AG04449 (cell line): Measurements from ENCODE around the gene PEX7.
"Not testable (repeated sequence)": the region's sequence is repeated elsewhere in the genome, so short reads cannot be mapped to it uniquely, and the experiment has no call there.

Source experiments
- CTCF ChIA-PET: fragments of 350-600 bp; formaldehyde crosslinking; extraction: SDS; loops from one replicate; lab custom pipeline; 2021; ENCODE audit warnings: antibody characterized with exemption; lab: Yijun Ruan, JAX
- POLR2A ChIA-PET: fragments of 400-600, 350-600 bp; formaldehyde crosslinking; extraction: SDS; loops from one replicate; lab custom pipeline; 2020; ENCODE audit warnings: antibody characterized with exemption, inconsistent platforms; lab: Yijun Ruan, JAX
- DNase-seq: peaks from one replicate; pipeline ENCODE4 v3.0.0-alpha.2; 2010; ENCODE audit warnings: low read depth, low spot score
- H3K4me3 ChIP-seq: 2 replicates; pipeline ENCODE4 v1.5.1; 2011; ENCODE audit warnings: low read depth, mild to moderate bottlenecking, control low read depth, low read length
- TF ChIP-seq, protein P1 (sequence below): IDR thresholded peaks from one replicate; pipeline ENCODE4 v1.5.1; 2011; ENCODE audit warnings: mild to moderate bottlenecking, moderate library complexity, low read length, control low read depth, inconsistent platforms; ENCODE audit not compliant: insufficient read depth; ENCODE audit errors: missing control alignments

PEX7 gene

DNA sequence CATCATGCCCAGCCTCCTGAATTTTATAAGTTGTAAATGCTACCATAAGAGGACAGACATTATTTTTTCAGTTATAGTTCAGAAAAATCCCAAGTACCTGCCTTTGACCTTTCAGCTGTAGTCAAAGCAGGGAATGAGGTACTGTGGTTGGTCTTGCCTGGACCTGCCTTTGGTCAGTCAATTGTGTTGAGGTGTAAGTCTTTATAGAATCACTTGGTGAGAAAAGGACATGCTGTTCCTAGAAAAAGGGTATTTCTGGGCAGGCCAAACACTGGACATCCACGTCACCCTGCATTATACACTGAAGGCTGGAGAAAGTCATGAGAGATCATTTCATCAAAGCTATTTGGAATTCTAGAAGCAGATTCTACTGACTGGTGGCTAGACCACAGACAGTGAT, 40.3 kb downstream of the PEX7 start:
- ChIA-PET CTCF (interaction anchor here (1.3 kb wide), 1 partner anchor 17 kb away, joined by 6 read pairs; no protein-coding TSS in a partner anchor), POLR2A (no interaction called here)
- no peak for DNase-seq
- no peak overlapping the region for H3K4me3 ChIP-seq
- TF ChIP-seq, protein P1, sequence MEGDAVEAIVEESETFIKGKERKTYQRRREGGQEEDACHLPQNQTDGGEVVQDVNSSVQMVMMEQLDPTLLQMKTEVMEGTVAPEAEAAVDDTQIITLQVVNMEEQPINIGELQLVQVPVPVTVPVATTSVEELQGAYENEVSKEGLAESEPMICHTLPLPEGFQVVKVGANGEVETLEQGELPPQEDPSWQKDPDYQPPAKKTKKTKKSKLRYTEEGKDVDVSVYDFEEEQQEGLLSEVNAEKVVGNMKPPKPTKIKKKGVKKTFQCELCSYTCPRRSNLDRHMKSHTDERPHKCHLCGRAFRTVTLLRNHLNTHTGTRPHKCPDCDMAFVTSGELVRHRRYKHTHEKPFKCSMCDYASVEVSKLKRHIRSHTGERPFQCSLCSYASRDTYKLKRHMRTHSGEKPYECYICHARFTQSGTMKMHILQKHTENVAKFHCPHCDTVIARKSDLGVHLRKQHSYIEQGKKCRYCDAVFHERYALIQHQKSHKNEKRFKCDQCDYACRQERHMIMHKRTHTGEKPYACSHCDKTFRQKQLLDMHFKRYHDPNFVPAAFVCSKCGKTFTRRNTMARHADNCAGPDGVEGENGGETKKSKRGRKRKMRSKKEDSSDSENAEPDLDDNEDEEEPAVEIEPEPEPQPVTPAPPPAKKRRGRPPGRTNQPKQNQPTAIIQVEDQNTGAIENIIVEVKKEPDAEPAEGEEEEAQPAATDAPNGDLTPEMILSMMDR, result no peak

DNA sequence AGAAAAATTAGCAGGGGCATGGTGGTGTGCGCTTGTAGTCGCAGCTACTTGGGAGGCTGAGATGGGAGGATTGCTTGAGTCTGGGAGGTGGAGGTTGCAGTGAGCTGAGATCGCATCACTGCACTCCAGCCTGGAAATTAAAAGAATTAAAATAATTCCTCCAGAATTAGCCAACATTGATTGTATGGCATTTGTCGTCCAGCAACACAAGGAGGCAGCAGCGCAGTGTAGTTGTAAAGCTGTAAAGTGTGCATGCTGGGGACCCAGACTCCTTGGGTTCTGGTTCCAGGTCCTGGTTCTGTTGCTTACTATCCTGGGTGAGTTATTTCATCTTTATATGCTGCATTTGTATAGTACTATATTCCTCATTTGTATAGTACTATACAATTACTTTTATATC, 41.4 kb downstream of the PEX7 start:
- POLR2A ChIA-PET, result no interaction called here
- CTCF ChIA-PET, result interaction anchor here (1.3 kb wide), 1 partner anchor 18 kb away, joined by 6 read pairs; no protein-coding TSS in a partner anchor
- TF ChIP-seq, protein P1, result no peak
- DNase-seq, result no peak
- no peak overlapping the region for H3K4me3 ChIP-seq

GRCh38 chr6:136864676-136865075, 42.3 kb downstream of the PEX7 start:
- ChIA-PET POLR2A (no interaction called here), CTCF (interaction anchor here (0.8 kb wide), 1 partner anchor 26 kb away, joined by 3 read pairs; no protein-coding TSS in a partner anchor)
- DNase-seq, result no peak
- no peak overlapping the region for H3K4me3 ChIP-seq
- TF ChIP-seq, protein P1, result no peak

DNA sequence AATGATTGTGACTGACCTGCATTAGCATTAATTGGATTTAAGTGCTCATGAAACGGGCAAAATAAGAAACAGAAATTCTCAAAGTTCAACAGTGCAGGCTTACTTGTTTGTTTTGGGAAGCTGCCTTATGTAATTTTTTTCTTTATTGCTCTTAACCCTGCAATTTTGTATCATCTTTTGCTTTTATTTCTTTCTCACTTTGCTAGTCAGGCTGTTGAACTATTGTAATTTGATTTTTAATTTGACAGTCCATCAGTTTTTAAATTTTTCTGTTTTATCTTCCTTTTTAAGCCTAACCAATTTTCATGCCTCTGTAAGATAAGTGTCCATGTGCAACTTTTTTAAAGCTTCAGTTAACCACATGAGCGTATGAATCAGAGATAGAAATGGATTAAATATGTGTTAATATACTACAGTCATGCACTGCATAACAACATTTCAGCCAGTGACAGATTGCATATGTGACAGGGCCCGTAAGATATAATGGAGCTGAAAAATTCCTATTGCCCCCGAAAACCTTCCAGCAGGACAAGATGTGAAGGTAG, 44.6 kb downstream of the PEX7 start:
- POLR2A ChIA-PET, result interaction anchor here (0.6 to 0.7 kb wide), 2 partner anchors 29 to 578 kb away, joined by 3 read pairs; no protein-coding TSS in a partner anchor
- CTCF ChIA-PET, result interaction anchor here (0.8 to 2.1 kb wide), 3 partner anchors 19 to 147 kb away, joined by 3 to 7 read pairs (median 3); no protein-coding TSS in a partner anchor

DNA sequence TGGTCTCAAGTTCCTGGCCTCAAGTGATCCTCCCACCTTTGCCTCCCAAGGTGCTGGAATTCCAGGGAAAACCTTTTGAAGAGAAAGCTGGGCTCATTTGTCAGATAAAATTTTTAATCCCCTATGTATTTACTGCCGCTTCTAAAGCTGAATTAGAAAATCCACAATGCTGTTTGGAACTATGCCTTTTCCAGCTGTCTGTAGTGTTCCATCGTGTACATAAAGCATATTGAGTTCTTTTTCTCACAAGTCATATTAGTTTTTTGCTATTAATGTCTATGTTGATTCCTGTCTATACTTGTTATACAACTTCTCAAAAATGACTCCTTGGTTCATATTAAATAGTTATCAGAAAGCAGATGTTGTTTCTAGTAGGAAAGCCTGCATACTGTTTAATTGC, 47.1 kb downstream of the PEX7 start:
- TF ChIP-seq, protein P1, result no peak
- no peak for DNase-seq
- H3K4me3 ChIP-seq, result no peak overlapping the region
- ChIA-PET POLR2A (no interaction called here), CTCF (no interaction called here)

More for the DNA sequence above, 44.6 kb downstream of the PEX7 start:
- DNase-seq, result peak; percentile 5
- H3K4me3 ChIP-seq, result no peak overlapping the region
- TF ChIP-seq, protein P1, result no peak

DNA sequence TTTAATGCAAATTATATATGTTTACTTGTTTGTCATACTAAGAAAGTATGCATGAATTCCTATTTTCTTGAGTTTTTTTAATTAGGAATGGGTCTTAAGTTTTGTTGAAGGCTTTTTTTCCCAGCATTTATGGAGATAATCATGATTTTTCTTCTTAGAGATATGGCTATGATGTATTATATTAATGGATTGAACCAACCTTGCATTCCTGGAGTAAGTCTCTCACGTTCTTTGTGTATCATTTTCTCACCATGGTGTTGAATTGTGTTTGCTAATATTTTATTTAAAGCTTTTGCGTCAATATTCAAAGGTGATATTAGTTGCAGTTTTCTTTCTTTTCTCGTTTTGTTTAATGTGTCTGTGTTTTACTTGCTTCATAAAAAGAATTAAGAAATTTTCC, 51.4 kb downstream of the PEX7 start:
- TF ChIP-seq, protein P1, result no peak
- ChIA-PET CTCF (no interaction called here), POLR2A (no interaction called here)
- H3K4me3 ChIP-seq, result no peak overlapping the region
- DNase-seq, result no peak

GRCh38 chr6:136876469-136876868, 54.1 kb downstream of the PEX7 start:
- H3K4me3 ChIP-seq, POLR2A ChIA-PET, DNase-seq, CTCF ChIA-PET: not testable (repeated sequence)
